HEK293 (cell line): Measurements from ENCODE around the gene CIC.

Experiments
- HOXC10 ChIP-seq: sonication (generic); formaldehyde crosslinking; IDR thresholded peaks from 2 replicates; pipeline ENCODE4 v1.8.1; 2023; ENCODE audit warnings: mild to moderate bottlenecking, missing genetic modification reagents
- KLF17 ChIP-seq: fragments of 450-650 bp; formaldehyde crosslinking; IDR thresholded peaks from 2 replicates; pipeline ENCODE4 v1.5.1; 2016; ENCODE audit warnings: missing biosample characterization, missing genetic modification characterization
- SCRT1 ChIP-seq: fragments of 450-650 bp; formaldehyde crosslinking; IDR thresholded peaks from 2 replicates; pipeline ENCODE4 v1.5.1; 2016; ENCODE audit warnings: missing biosample characterization, missing genetic modification characterization, borderline replicate concordance
- YY1 ChIP-seq: fragments of 450-650 bp; formaldehyde crosslinking; IDR thresholded peaks from 2 replicates; pipeline ENCODE4 v1.5.1; 2018; ENCODE audit warnings: missing biosample characterization, missing genetic modification characterization
- ZNF121 ChIP-seq: fragments of 450-650 bp; formaldehyde crosslinking; IDR thresholded peaks from 2 replicates; pipeline ENCODE4 v1.5.1; 2016; ENCODE audit warnings: missing biosample characterization, missing genetic modification characterization
- ZNF155 ChIP-seq: fragments of 450-650 bp; formaldehyde crosslinking; IDR thresholded peaks from 2 replicates; pipeline ENCODE4 v1.5.1; 2016; ENCODE audit warnings: missing biosample characterization, missing genetic modification characterization
- ZNF175 ChIP-seq: fragments of 450-650 bp; formaldehyde crosslinking; IDR thresholded peaks from 2 replicates; pipeline ENCODE4 v1.5.1; 2016; ENCODE audit warnings: missing biosample characterization, missing genetic modification characterization
- ZNF18 ChIP-seq: fragments of 450-650 bp; formaldehyde crosslinking; IDR thresholded peaks from 2 replicates; pipeline ENCODE4 v1.5.1; 2016; ENCODE audit warnings: missing biosample characterization, missing genetic modification characterization
- ZNF23 ChIP-seq: fragments of 450-650 bp; formaldehyde crosslinking; IDR thresholded peaks from 2 replicates; pipeline ENCODE4 v1.5.1; 2016; ENCODE audit warnings: missing biosample characterization, missing genetic modification characterization, borderline replicate concordance
- ZNF354C ChIP-seq: fragments of 450-650 bp; formaldehyde crosslinking; IDR thresholded peaks from 2 replicates; pipeline ENCODE4 v1.5.1; 2016; ENCODE audit warnings: missing biosample characterization, missing genetic modification characterization, low read depth, borderline replicate concordance
- ZNF449 ChIP-seq: fragments of 450-650 bp; formaldehyde crosslinking; IDR thresholded peaks from 2 replicates; pipeline ENCODE4 v1.5.1; 2017; ENCODE audit warnings: missing biosample characterization, mild to moderate bottlenecking, missing genetic modification characterization, moderate library complexity
- ZNF488 ChIP-seq: fragments of 450-650 bp; formaldehyde crosslinking; IDR thresholded peaks from 2 replicates; pipeline ENCODE4 v1.5.1; 2016; ENCODE audit warnings: missing biosample characterization, missing genetic modification characterization
- ZNF514 ChIP-seq: fragments of 450-650 bp; formaldehyde crosslinking; IDR thresholded peaks from 2 replicates; pipeline ENCODE4 v1.5.1; 2016; ENCODE audit warnings: missing biosample characterization, missing genetic modification characterization
- ZNF549 ChIP-seq: fragments of 450-650 bp; IDR thresholded peaks from 2 replicates; pipeline ENCODE4 v1.5.1; 2018; ENCODE audit warnings: missing biosample characterization, missing genetic modification characterization, mild to moderate bottlenecking, inconsistent platforms, moderate library complexity
- ZNF555 ChIP-seq: fragments of 450-650 bp; formaldehyde crosslinking; conservative IDR thresholded peaks from 2 replicates; pipeline ENCODE4 v1.5.1; 2017; ENCODE audit warnings: missing biosample characterization, mild to moderate bottlenecking, missing genetic modification characterization, inconsistent platforms
- ZNF571 ChIP-seq: fragments of 450-650 bp; formaldehyde crosslinking; IDR thresholded peaks from 2 replicates; pipeline ENCODE4 v1.5.0; 2017; ENCODE audit warnings: missing biosample characterization, missing genetic modification characterization
- ZNF623 ChIP-seq: fragments of 450-650 bp; formaldehyde crosslinking; IDR thresholded peaks from 2 replicates; pipeline ENCODE4 v1.5.1; 2016; ENCODE audit warnings: missing biosample characterization, missing genetic modification characterization
- ZNF626 ChIP-seq: fragments of 450-650 bp; sonication (Bioruptor Pico); formaldehyde crosslinking; IDR thresholded peaks from 2 replicates; pipeline ENCODE4 v1.5.1; 2018; ENCODE audit warnings: missing biosample characterization, missing genetic modification characterization, inconsistent platforms
- ZNF645 ChIP-seq: fragments of 450-650 bp; formaldehyde crosslinking; IDR thresholded peaks from 2 replicates; pipeline ENCODE4; 2016; ENCODE audit warnings: missing biosample characterization, missing genetic modification characterization
- ZNF670 ChIP-seq: fragments of 450-650 bp; formaldehyde crosslinking; IDR thresholded peaks from 2 replicates; pipeline ENCODE4 v1.5.1; 2016; ENCODE audit warnings: missing biosample characterization, missing genetic modification characterization, low read depth
- ZNF692 ChIP-seq: fragments of 450-650 bp; formaldehyde crosslinking; IDR thresholded peaks from 2 replicates; pipeline ENCODE4 v1.5.1; 2016; ENCODE audit warnings: missing biosample characterization, missing genetic modification characterization
- ZNF704 ChIP-seq: fragments of 450-650 bp; formaldehyde crosslinking; IDR thresholded peaks from 2 replicates; pipeline ENCODE4 v1.5.1; 2016; ENCODE audit warnings: missing biosample characterization, missing genetic modification characterization
- ZNF768 ChIP-seq: fragments of 450-650 bp; formaldehyde crosslinking; IDR thresholded peaks from 2 replicates; pipeline ENCODE4 v1.5.1; 2018; ENCODE audit warnings: missing biosample characterization, mild to moderate bottlenecking, missing genetic modification characterization
- ZNF777 ChIP-seq: fragments of 450-650 bp; formaldehyde crosslinking; IDR thresholded peaks from 2 replicates; pipeline ENCODE4 v1.5.1; 2017; ENCODE audit warnings: missing biosample characterization, missing genetic modification characterization, borderline replicate concordance

CIC gene

GRCh38 chr19:42244347-42245220 lies 24.5 kb upstream of the CIC start (continued):
- TF ChIP-seq ZNF514 (tag by site-specific recombination) (no peak), SCRT1 (tag by site-specific recombination) (peak; percentile 85), ZNF645 (tag by site-specific recombination) (no peak), ZNF175 (tag by site-specific recombination) (no peak), ZNF692 (peak; percentile 60), ZNF626 (tag by site-specific recombination) (no peak), ZNF18 (no peak), ZNF155 (no peak), ZNF555 (tag by site-specific recombination) (no peak), ZNF670 (tag by site-specific recombination) (no peak), KLF17 (tag by site-specific recombination) (no peak), HOXC10 (CRISPR knock-in tag) (no peak), ZNF549 (tag by site-specific recombination) (no peak), YY1 (tag by site-specific recombination) (0 out of 2 replicates have a peak, but pooled peaks have one; percentile 48), ZNF768 (no peak), ZNF121 (tag by site-specific recombination) (no peak), ZNF623 (tag by site-specific recombination) (0 out of 2 replicates have a peak, but pooled peaks have one; percentile 4), ZNF449 (tag by site-specific recombination) (peak; percentile 88), ZNF23 (tag by site-specific recombination) (no peak), ZNF571 (no peak), ZNF488 (no peak), ZNF777 (no peak), ZNF704 (tag by site-specific recombination) (no peak), ZNF354C (tag by site-specific recombination) (no peak)
